Measurements from ENCODE around the gene HSPA8. TPM values are rescaled to one million over a fixed set of nuclear protein-coding genes. Genes with fewer than 3 reads are reported as not detected.
A peak's percentile ranks its signal among the peaks of the same experiment; 100 is the strongest.

HSPA8 gene
- total RNA-seq, 1 experiment from 2014 or later: 1,301 TPM

GRCh38 chr11:123054301-123055065 is 7.5 kb downstream of the HSPA8 start:
- H3K27me3 ChIP-seq (ENCODE audit: insufficient read depth, low read length): no peaks in the 10 kb centered on the region
- intact Hi-C loops (cut with micrococcal nuclease): loop anchor here (1.0 to 10.0 kb wide), 5 partner anchors 140 to 472 kb away; no protein-coding TSS in a partner anchor
- CTCF ChIA-PET: interaction anchor here (0.6 to 3.9 kb wide), 24 partner anchors 8 to 474 kb away, joined by 3 to 61 read pairs (median 6); partner anchors contain the start of gene HSPA8
- no peaks in the 10 kb centered on the region for H3K9me3 ChIP-seq (ENCODE audit: control insufficient read depth in 1 of 2, insufficient read depth in 1 of 2, low read depth in 1 of 2, low read length in 2 of 2)
- peaks cover 42% of the 10 kb centered on the region; the same call in 1 of the 2 replicates for H4K20me1 ChIP-seq (ENCODE audit: insufficient read depth)
- POLR2A ChIA-PET: interaction anchor here (0.6 to 2.8 kb wide), 10 partner anchors 8 to 429 kb away, joined by 3 to 20 read pairs (median 3); partner anchors contain the start of gene HSPA8
- no peak overlapping the region for H3K4me3 ChIP-seq (replicated peaks in 1 of 2; ENCODE audit: low read depth in 1 of 2, low read length in 2 of 2)
- TF ChIP-seq CTCF (IDR thresholded peaks at IDR 0.05 in 2 of 3, conservative IDR thresholded peaks at IDR 0.05 in 1 of 3; ENCODE audit: borderline replicate concordance in 1 of 3, insufficient read depth in 1 of 3, low read depth in 2 of 3, low read length in 2 of 3): peak; percentile 54 to 75 (median 59); a peak in 5 of 6 replicates
- peak; percentile 9 for TF ChIP-seq POLR2A (IDR thresholded peaks at IDR 0.05; ENCODE audit: borderline replicate concordance, extremely low read depth, insufficient read depth, insufficient read length)
- no peak for TF ChIP-seq ELF1 (IDR thresholded peaks at IDR 0.05; ENCODE audit: borderline replicate concordance, low read depth)
- TF ChIP-seq RAD21 (IDR thresholded peaks at IDR 0.05; ENCODE audit: low read depth): peak; percentile 77
- no peak for TF ChIP-seq FOSL1 (IDR thresholded peaks at IDR 0.05; ENCODE audit: low read depth)
- peak; percentile 41; the same call in 1 of the 2 replicates for TF ChIP-seq POLR2AphosphoS5 (IDR thresholded peaks at IDR 0.05; ENCODE audit: low read depth, low read length)
- H2AFZ ChIP-seq (ENCODE audit: low read depth, low read length, poor library complexity, severe bottlenecking): no peak overlapping the region
- H3K79me2 ChIP-seq (ENCODE audit: insufficient read depth, low read length): peaks cover 26% of the 10 kb centered on the region
- no peak overlapping the region for H3K4me2 ChIP-seq (ENCODE audit: low read length)
- ATAC-seq (peak; percentile 66), DNase-seq (ENCODE audit: low read depth, low spot score) (peak; percentile 56)
- no TSS peak for BruUV-seq (replicated peaks)
- peaks cover 0 to 7% of the 10 kb centered on the region in 2 experiments; a peak in 1 of 4 replicates for H3K4me1 ChIP-seq (ENCODE audit: control insufficient read depth in 1 of 2, insufficient read depth in 2 of 2, low read length in 2 of 2)
- no peaks in the 10 kb centered on the region for H3K9me2 ChIP-seq (ENCODE audit: insufficient read depth)
- H3K27ac ChIP-seq (ENCODE audit: low read depth, low read length): no peak overlapping the region
- peaks cover 26 to 43% of the 10 kb centered on the region in 2 experiments for H3K36me3 ChIP-seq (ENCODE audit: control insufficient read depth in 1 of 2, insufficient read depth in 2 of 2, low read length in 2 of 2)
- RAD21 ChIA-PET (ENCODE audit: low non-redundant PET in 1 of 2, low total read pairs in 2 of 2, uncharacterized antibody in 2 of 2, unreplicated experiment in 2 of 2): interaction anchor here (0.7 to 1.4 kb wide), 3 partner anchors 33 to 191 kb away, joined by 3 to 5 read pairs (median 4); no protein-coding TSS in a partner anchor
- H3K9ac ChIP-seq (ENCODE audit: low read length): no peak overlapping the region
